GM12892 (cell line): ENCODE measurements around the gene EWSR1. TPM values are rescaled to one million over a fixed set of nuclear protein-coding genes. Genes with fewer than 3 reads are reported as not detected.
"Not testable (repeated sequence)": the region's sequence is repeated elsewhere in the genome, so short reads cannot be mapped to it uniquely, and the experiment has no call there.

Source experiments
- DNase-seq: peaks from one replicate; pipeline ENCODE4 v3.0.0; 2011; ENCODE audit not compliant: insufficient read length
- FAIRE-seq: peaks from 2 replicates; lab custom pipeline; 2011; peaks lifted over from hg19 to GRCh38; lab: Jason Lieb, UNC
- POLR2A ChIP-seq: IDR thresholded peaks from 2 replicates; pipeline ENCODE4 v1.6.1; 2011; ENCODE audit warnings: low read depth, low read length, control low read depth
- POLR2AphosphoS5 ChIP-seq: IDR thresholded peaks from 2 replicates; pipeline ENCODE4 v1.6.1; 2011; ENCODE audit warnings: low read depth, low read length, control low read depth
- TAF1 ChIP-seq: IDR thresholded peaks from 2 replicates; pipeline ENCODE4 v1.6.1; 2011; ENCODE audit warnings: low read depth, mild to moderate bottlenecking, control low read depth, low read length, borderline replicate concordance
- polyA plus RNA-seq: library from polyadenylated mRNA; unstranded; fragments of >200 nt; gene quantifications from one replicate; pipeline ENCODE4 v1.2.1, GENCODE V29; 2012; ENCODE audit warnings: missing spikeins, inconsistent platforms; ENCODE audit not compliant: missing spikeins

EWSR1 gene
- polyA plus RNA-seq: 159 TPM

GRCh38 chr22:29267858-29268510, at the start of gene EWSR1, which contains the start of gene RHBDD3:
EWSR1 (plus strand) TSS chr22:29268268; CDS start chr22:29268337, 69 bp downstream.
RHBDD3 (minus strand) TSS chr22:29267981; CDS start chr22:29265626, 2,355 bp downstream.
- DNase-seq (peak; percentile 88), FAIRE-seq (peak; percentile 97)
- TF ChIP-seq POLR2AphosphoS5: peak; percentile 94
- peak; percentile 95 for TF ChIP-seq TAF1
- peak; percentile 92 for TF ChIP-seq POLR2A

DNA sequence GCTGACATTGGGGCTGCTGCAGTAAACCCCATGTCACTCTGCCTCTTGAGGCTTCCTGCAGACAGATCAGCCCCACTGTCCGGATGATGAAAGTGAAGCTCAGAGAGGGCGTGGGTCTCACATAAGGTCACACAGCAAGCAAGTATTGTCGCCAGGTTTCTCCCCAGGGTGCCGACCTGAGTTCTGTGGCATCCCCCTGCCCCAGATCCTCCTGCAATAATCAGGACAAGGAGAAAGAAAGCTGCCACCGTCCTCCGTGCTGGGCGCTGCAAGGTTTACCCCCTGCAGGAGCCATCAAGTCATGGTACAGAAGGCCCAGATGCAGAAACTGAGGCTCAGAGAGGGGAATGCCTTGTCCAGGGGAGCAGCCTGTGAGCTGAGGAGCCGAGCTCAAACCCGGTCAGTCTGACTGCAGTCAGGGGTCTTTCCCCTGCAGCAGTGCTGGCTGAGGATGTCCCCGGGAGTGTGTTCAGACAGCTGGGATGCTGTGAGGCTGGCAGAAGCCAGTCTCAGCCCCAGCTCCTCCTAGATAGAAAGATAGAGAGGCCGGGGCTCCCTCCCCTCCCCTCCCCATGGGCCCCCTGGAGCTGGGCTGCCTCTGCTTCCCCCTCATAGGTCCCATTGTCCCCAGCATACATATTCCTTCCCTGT, 49.2 kb upstream of the EWSR1 start:
- FAIRE-seq (no peak), DNase-seq (no peak)
- TF ChIP-seq POLR2AphosphoS5: no peak
- TF ChIP-seq POLR2A: 0 out of 2 replicates have a peak, but pooled peaks have one; percentile 25
- TF ChIP-seq TAF1: no peak

DNA sequence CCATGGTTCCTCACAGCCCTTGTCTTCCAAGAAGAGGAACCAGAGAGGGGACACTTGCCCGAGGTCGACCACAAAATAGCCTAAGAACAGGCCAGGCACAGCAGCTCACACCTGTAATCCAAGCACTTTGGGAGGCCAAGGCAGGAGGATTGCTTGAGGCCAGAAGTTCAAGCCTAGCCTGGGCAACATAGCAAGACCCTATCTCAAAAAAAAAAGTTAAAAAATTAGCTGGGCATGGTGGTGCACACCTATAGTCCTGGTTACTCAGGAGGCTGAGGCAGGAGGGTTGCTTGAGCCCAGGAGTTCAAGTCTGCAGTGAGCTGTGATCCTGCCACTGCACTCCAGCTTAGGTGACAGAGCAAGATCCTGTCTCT, 48.7 kb upstream of the EWSR1 start:
- not testable (repeated sequence) for FAIRE-seq, DNase-seq

DNA sequence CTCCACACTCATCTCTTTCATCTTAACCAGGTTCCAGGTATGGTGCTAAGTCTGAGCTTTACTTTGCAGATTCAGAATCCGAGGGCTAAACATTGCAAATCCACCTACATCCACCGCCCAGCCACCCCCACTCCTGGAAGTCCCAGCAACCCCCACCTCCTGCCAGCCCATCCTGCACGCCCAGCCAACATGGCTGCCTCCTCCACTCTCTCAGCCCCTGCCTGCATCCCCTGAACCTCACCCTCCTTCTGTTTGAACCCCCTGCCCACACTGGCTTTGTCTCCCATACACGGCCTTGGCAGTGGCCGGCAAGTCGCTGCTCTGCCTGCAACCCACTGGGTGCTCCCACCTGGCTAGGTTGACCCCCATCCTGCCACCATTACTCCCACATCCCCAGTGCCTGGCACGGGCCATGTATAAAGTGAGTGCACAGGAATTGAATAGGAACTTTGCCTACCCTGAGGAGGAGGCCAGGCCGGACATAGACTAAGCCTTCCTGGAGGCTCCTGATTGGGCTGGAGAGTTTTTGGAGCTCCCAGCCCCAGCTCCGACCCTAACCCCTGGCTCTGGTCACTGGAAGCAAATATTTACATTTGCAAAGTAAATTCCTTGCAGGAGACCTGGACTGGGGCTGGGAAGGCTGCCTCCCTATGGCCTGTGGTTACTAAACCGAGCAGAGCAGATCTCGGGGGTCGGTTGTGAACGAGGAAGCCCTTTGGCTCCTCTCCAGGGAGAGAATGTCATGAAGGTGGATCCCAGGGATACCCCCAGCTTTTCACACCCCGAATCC, 48.0 kb upstream of the EWSR1 start:
- no peak for FAIRE-seq
- TF ChIP-seq POLR2AphosphoS5: 0 out of 2 replicates have a peak, but pooled peaks have one; percentile 21
- no peak for TF ChIP-seq POLR2A
- DNase-seq: no peak

DNA sequence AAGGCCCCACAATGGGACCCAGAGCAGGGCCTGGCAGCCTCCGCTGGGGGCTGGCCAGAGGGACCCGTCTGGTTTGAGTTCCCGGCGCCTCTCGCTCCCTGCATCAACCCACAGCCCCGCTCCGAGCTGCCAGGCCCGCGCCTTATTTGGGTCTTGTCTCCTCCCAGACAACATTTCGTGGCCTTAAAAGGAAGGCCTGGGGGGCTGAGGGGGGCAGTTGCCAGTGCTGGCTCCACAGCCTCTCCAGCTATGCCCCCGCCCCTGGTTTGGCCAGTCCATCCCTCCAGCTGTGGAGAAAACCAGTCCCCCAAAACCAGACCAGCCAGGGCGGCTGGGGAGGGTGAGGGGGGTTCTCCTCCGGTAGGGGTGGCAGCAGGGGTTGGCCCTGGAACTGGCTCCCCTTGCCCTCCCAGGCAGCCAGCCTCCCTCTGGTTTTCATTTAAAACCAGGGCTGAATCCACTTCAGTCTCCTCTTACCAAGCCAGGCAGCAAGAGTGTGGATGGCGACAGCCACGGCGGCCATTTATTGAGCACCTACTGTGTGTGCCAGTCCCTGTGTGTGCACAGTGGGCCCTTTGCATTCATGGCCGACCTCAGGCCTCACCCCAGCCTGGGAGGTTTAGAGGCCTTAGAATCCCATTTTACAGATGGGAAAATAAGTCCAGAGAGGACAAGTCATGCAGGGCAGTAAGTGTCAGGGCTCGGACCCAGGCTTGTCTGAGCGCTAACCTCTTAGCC, 43.8 kb upstream of the EWSR1 start:
- no peak for TF ChIP-seq TAF1
- FAIRE-seq (no peak), DNase-seq (no peak)

GRCh38 chr22:29224859-29225410, 43.1 kb upstream of the EWSR1 start:
- FAIRE-seq: no peak
- TF ChIP-seq TAF1 (no peak), POLR2A (no peak), POLR2AphosphoS5 (no peak)
- no peak for DNase-seq

GRCh38 chr22:29225422-29226090, 42.5 kb upstream of the EWSR1 start:
- DNase-seq (no peak), FAIRE-seq (no peak)
- TF ChIP-seq TAF1: no peak
- TF ChIP-seq POLR2A: no peak
- TF ChIP-seq POLR2AphosphoS5: no peak

- no peak for DNase-seq
- TF ChIP-seq POLR2A (0 out of 2 replicates have a peak, but pooled peaks have one; percentile 4), POLR2AphosphoS5 (no peak), TAF1 (no peak)
- no peak for FAIRE-seq
Measured at GRCh38 chr22:29226351-29226981, 41.6 kb upstream of the EWSR1 start.

GRCh38 chr22:29230972-29231875, 36.8 kb upstream of the EWSR1 start:
- FAIRE-seq: no peak
- TF ChIP-seq POLR2AphosphoS5: no peak
- TF ChIP-seq TAF1: no peak
- no peak for TF ChIP-seq POLR2A
- DNase-seq: no peak
